GM20000 (cell line): Measurements from ENCODE around the gene PRKCZ.

Experiments used
- DNase-seq: peaks from one replicate; pipeline ENCODE4 v3.0.0; 2012; ENCODE audit warnings: low spot score
- TF ChIP-seq, protein P1 (sequence below): IDR thresholded peaks from 2 replicates; pipeline ENCODE4 v1.5.1; 2012; ENCODE audit warnings: mild to moderate bottlenecking, control low read depth; ENCODE audit errors: extremely low read depth, missing control alignments

The PRKCZ gene

GRCh38 chr1:2082064-2082463, 31.9 kb downstream of the PRKCZ start:
- TF ChIP-seq, protein P1, sequence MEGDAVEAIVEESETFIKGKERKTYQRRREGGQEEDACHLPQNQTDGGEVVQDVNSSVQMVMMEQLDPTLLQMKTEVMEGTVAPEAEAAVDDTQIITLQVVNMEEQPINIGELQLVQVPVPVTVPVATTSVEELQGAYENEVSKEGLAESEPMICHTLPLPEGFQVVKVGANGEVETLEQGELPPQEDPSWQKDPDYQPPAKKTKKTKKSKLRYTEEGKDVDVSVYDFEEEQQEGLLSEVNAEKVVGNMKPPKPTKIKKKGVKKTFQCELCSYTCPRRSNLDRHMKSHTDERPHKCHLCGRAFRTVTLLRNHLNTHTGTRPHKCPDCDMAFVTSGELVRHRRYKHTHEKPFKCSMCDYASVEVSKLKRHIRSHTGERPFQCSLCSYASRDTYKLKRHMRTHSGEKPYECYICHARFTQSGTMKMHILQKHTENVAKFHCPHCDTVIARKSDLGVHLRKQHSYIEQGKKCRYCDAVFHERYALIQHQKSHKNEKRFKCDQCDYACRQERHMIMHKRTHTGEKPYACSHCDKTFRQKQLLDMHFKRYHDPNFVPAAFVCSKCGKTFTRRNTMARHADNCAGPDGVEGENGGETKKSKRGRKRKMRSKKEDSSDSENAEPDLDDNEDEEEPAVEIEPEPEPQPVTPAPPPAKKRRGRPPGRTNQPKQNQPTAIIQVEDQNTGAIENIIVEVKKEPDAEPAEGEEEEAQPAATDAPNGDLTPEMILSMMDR: no peak
- no peak for DNase-seq

GRCh38 chr1:2083666-2084065, 33.5 kb downstream of the PRKCZ start:
- TF ChIP-seq, protein P1: no peak

GRCh38 chr1:2084306-2084705, 34.1 kb downstream of the PRKCZ start:
- TF ChIP-seq, protein P1: no peak
- no peak for DNase-seq

More at GRCh38 chr1:2083666-2084065, 33.5 kb downstream of the PRKCZ start:
- no peak for DNase-seq

DNA sequence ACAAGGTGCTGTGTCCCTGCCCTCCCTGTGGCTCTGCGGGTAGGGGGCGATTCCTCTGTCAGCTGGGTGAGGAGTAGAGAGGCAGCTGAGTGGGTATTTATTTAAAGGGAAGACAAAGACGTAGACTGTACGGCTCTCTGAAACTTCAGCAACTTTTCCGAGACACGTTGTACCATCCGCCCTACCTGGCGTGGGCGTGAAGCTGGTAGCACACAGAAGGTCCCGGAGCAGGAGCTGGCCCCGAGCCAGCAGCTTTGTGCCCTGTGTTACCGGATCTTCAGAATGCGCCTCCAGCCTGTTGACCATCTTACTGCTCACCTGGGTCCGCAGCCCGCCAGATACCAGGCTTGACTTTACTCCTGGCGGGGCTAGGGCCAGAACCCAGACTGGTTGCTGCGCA, 34.9 kb downstream of the PRKCZ start:
- no peak for DNase-seq
- TF ChIP-seq, protein P1: no peak

- TF ChIP-seq, protein P1: no peak
- no peak for DNase-seq
Measured at GRCh38 chr1:2086446-2087078, 36.4 kb downstream of the PRKCZ start.

- no peak for DNase-seq
- TF ChIP-seq, protein P1: no peak
Measured at GRCh38 chr1:2087766-2088165, 37.6 kb downstream of the PRKCZ start.

GRCh38 chr1:2088458-2088857, 38.2 kb downstream of the PRKCZ start:
- TF ChIP-seq, protein P1: no peak
- DNase-seq: no peak
